ENCODE data around the gene TMEM256. TPM values are rescaled to one million over a fixed set of nuclear protein-coding genes. Genes with fewer than 3 reads are reported as not detected.

The TMEM256 gene
- total RNA-seq, 3 donors from 2014 or later, result 51.9 to 85.1 (median 64.9) TPM

DNA sequence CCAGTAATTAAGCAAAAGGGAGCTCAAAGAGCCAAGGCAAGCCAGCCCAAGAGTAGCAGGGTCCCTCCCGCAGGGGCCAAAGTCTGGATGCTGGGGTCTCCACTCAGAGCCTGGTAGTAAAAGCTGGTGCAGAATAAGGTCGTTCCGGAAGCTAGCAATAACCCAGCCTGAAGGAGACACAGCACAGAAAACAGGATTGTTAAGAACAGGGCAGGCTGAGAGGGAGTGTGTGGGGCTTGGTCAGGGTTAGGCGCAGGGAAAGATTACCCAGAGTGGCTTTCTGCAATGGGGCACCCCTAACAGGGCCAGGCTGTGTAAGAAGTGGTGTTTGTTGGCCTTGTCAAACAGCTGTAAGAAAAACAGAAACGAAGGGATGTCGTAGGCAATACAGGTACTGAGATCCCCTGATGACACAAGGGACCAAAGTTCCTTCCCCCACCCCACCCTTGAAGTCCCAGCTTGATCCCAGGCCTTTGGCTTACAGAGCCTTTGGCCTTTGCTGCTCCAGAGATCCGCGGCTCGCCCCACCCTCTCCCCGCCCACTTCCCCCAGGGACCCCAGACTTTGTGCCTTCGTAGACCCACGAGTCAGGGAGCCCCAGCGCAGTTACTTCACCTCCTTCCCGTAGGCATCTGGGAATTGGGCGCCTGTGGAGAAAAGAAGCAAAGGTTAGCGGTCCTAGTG is 712 bp downstream of the TMEM256 start:
- Histone ChIP-seq H3K9me3 (no peaks in the 10 kb centered on the region), H3K36me3 (ENCODE audit: low read depth) (no peaks in the 10 kb centered on the region), H3K4me3 (peak overlapping the region; percentile 16), H3K4me1 (ENCODE audit: low read depth) (peaks cover 19% of the 10 kb centered on the region)
- ATAC-seq (peak; percentile 54), DNase-seq (peak; percentile 72 to 82 (median 80))
- TF ChIP-seq CTCF (IDR thresholded peaks at IDR 0.05), result no peak
- intact Hi-C loops (cut with DNase I, micrococcal nuclease), result no loop called here

- Histone ChIP-seq H3K4me3 (no peak overlapping the region), H3K9me3 (no peaks in the 10 kb centered on the region), H3K4me1 (ENCODE audit: low read depth) (peaks cover 15% of the 10 kb centered on the region), H3K36me3 (ENCODE audit: low read depth) (no peaks in the 10 kb centered on the region)
- intact Hi-C loops (cut with DNase I, micrococcal nuclease), result no loop called here
- DNase-seq (no peak), ATAC-seq (no peak)
- no peak for TF ChIP-seq CTCF (IDR thresholded peaks at IDR 0.05)
These were observed 5.3 kb downstream of the TMEM256 start for GRCh38 chr17:7398612-7399011.

- no peak overlapping the region for H3K4me3 ChIP-seq
- H3K36me3 ChIP-seq (ENCODE audit: low read depth), result no peaks in the 10 kb centered on the region
These were observed 7.8 kb downstream of the TMEM256 start for GRCh38 chr17:7396147-7396546.

DNA sequence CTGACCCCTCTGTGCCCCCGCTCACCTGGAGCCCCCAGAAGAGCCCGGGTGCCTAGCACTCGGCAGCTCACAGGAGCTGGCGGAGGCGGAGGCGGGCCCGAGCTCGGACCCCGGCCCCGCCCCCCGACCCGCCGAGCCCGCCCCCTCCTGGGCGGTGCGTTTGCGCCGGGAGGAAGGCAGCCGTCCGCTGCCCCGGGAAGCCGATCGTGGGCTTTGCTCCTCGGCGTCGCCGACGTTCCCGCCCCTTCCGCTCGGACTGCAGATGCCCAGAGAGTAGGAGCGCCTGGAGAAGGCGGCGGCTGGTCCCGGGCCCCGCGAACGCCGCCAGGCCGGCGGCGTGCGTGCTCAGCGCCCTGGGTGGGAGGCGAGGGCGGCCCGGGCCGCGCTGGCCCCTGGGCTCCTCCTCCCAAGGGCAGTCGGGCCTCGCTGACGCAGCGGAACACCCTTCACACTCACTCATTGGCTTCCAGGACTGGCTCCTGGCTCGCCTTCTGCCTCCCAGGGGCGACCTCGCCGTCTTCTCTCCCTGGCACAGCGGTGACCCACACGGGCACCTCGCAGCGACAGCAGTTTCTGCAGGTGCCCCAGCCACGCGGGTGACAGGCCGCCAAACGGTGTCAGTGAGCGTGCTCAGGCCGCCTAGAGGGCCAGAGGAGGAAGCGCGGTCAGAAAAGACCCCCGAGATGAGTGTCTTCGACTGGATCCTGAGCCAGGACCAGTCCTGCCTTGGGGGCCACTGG is 9.3 kb downstream of the TMEM256 start, which contains the start of gene PLSCR3:
Gene PLSCR3, minus strand, starts transcription at position 74 of the 740 bp plus-strand sequence. CDS start 415 bp downstream, outside the sequence.
- peaks cover 8% of the 10 kb centered on the region for H3K4me1 ChIP-seq (ENCODE audit: low read depth)
- ATAC-seq, result peak; percentile 96
- intact Hi-C loops (cut with DNase I, micrococcal nuclease), result no loop called here
- no peaks in the 10 kb centered on the region for H3K36me3 ChIP-seq (ENCODE audit: low read depth)
- H3K9me3 ChIP-seq, result no peaks in the 10 kb centered on the region
- TF ChIP-seq CTCF (IDR thresholded peaks at IDR 0.05), result no peak
- DNase-seq, result peak; percentile 90 to 93 (median 93)
- peak within 1 kb of the TSS; percentile 29 for H3K4me3 ChIP-seq

More at GRCh38 chr17:7396147-7396546, 7.8 kb downstream of the TMEM256 start:
- DNase-seq (no peak), ATAC-seq (no peak)
- intact Hi-C loops (cut with DNase I, micrococcal nuclease), result no loop called here
- TF ChIP-seq CTCF (IDR thresholded peaks at IDR 0.05), result no peak
- Histone ChIP-seq H3K4me1 (ENCODE audit: low read depth) (peaks cover 8% of the 10 kb centered on the region), H3K9me3 (no peaks in the 10 kb centered on the region)

DNA sequence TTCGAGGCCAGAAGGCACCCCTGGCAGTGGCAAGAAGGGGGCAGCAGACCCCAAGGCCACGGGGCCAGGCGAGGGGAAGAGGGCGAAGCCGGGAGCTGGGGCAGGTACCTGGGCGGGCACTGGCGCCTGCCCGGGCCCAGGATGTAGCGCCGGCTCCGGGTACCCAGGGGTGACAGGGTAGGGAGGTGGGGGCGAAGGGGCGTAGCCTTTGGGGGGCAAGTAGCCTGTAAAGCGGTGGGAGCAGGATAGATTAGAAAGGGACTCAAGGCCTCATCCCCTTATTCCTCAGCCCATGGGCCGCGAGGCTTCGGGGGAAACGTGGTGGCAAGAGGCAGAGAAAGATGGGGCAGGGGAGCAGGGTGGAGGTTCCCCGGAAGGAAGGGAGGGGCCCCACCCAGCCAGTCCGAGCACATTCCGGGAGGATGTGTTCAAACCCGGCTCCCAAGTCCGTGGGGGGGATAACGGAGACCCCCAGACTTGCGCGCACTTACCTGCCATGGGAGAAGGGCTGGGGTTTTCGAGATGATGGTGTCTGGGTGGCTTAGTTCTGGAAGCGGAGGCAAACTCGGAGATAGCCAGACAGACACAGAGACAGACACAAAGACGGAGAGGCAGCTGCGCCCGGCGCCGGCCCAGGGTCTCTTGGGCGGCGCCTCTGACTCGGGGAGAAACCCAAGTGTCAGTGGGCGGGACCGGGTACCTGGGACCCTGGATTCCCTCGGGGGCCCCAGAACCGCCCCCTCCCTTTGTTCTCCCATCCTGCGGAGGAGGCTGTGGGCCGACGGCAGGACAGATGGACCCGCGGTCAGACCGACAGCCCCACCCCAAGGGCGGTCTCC is 10.1 kb downstream of the TMEM256 start:
- ATAC-seq, result peak; percentile 44
- TF ChIP-seq CTCF (IDR thresholded peaks at IDR 0.05), result no peak
- H3K36me3 ChIP-seq (ENCODE audit: low read depth), result no peaks in the 10 kb centered on the region
- intact Hi-C loops (cut with DNase I, micrococcal nuclease), result no loop called here
- DNase-seq, result peak in 2 of 3 donors; percentile 62 to 72
- H3K4me1 ChIP-seq (ENCODE audit: low read depth), result peaks cover 8% of the 10 kb centered on the region
- peak overlapping the region; percentile 29 for H3K4me3 ChIP-seq
- H3K9me3 ChIP-seq, result no peaks in the 10 kb centered on the region
